Activated T-cell treated with anti-CD3 and anti-CD28 coated beads for 48 hours (primary cell): Measurements from ENCODE around the gene PHEX.

Source experiments
- DNase-seq: peaks from one replicate; pipeline ENCODE4 v3.0.0-alpha.2; 2020; ENCODE audit warnings: low read depth

The PHEX gene

GRCh38 chrX:22041907-22042530 lies 9.9 kb downstream of the PHEX start:
- DNase-seq, result no peak

- no peak for DNase-seq
Measured at GRCh38 chrX:22043872-22044271, 11.7 kb downstream of the PHEX start.

- DNase-seq, result no peak
Measured at GRCh38 chrX:22047468-22047867, 15.3 kb downstream of the PHEX start.

GRCh38 chrX:22053481-22053880 lies 21.4 kb downstream of the PHEX start:
- no peak for DNase-seq

- DNase-seq, result no peak
Measured at GRCh38 chrX:22056235-22056634, 24.1 kb downstream of the PHEX start.

- no peak for DNase-seq
Measured at GRCh38 chrX:22057667-22058066, 25.5 kb downstream of the PHEX start.

- no peak for DNase-seq
Measured at GRCh38 chrX:22059775-22060174, 27.6 kb downstream of the PHEX start.

- no peak for DNase-seq
Measured at GRCh38 chrX:22060415-22061280, 28.5 kb downstream of the PHEX start.

- no peak for DNase-seq
Measured at GRCh38 chrX:22063284-22063683, 31.2 kb downstream of the PHEX start.

GRCh38 chrX:22069586-22069985 lies 37.5 kb downstream of the PHEX start:
- no peak for DNase-seq

- DNase-seq, result no peak
Measured at GRCh38 chrX:22073928-22074327, 41.8 kb downstream of the PHEX start.

- no peak for DNase-seq
Measured at GRCh38 chrX:22078117-22078516, 46.0 kb downstream of the PHEX start.

- no peak for DNase-seq
Measured at GRCh38 chrX:22081475-22082092, 49.5 kb downstream of the PHEX start.

- DNase-seq, result no peak
Measured at GRCh38 chrX:22086003-22086402, 53.9 kb downstream of the PHEX start.

GRCh38 chrX:22087011-22087557 lies 55.0 kb downstream of the PHEX start:
- DNase-seq, result no peak

- no peak for DNase-seq
Measured at GRCh38 chrX:22088326-22088725, 56.2 kb downstream of the PHEX start.

- DNase-seq, result no peak
Measured at GRCh38 chrX:22090181-22090580, 58.1 kb downstream of the PHEX start.

- no peak for DNase-seq
Measured at GRCh38 chrX:22093550-22093949, 61.4 kb downstream of the PHEX start.

- DNase-seq, result no peak
Measured at GRCh38 chrX:22095286-22095685, 63.2 kb downstream of the PHEX start.

GRCh38 chrX:22095856-22096255 lies 63.7 kb downstream of the PHEX start:
- no peak for DNase-seq

GRCh38 chrX:22097012-22097694 lies 65.0 kb downstream of the PHEX start:
- no peak for DNase-seq

GRCh38 chrX:22105231-22105630 lies 73.1 kb downstream of the PHEX start:
- no peak for DNase-seq
